HUES64 (cell line): ENCODE results near the gene IPO9.

ENCODE experiments used
- H3K27ac ChIP-seq: 2 replicates; pipeline ENCODE4 v1.7.0; 2013; ENCODE audit warnings: low read depth, low read length, inconsistent platforms
- H3K27me3 ChIP-seq: 2 replicates; pipeline ENCODE4 v1.6.1; 2013; ENCODE audit warnings: mild to moderate bottlenecking, low read length; ENCODE audit not compliant: insufficient read depth
- H3K36me3 ChIP-seq: 2 replicates; pipeline ENCODE4 v1.6.1; 2013; ENCODE audit warnings: mild to moderate bottlenecking, low read length; ENCODE audit not compliant: insufficient read depth
- H3K4me1 ChIP-seq: 2 replicates; pipeline ENCODE4 v1.6.1; 2013; ENCODE audit warnings: mild to moderate bottlenecking, low read length, moderate library complexity; ENCODE audit not compliant: insufficient read depth
- H3K4me3 ChIP-seq: 2 replicates; pipeline ENCODE4 v1.5.1; 2013; ENCODE audit warnings: mild to moderate bottlenecking, low read length, moderate library complexity
- H3K9ac ChIP-seq: 2 replicates; pipeline ENCODE4 v1.6.1; 2013; ENCODE audit warnings: mild to moderate bottlenecking, low read depth, low read length
- H3K9me3 ChIP-seq: 2 replicates; pipeline ENCODE4 v1.6.1; 2013; ENCODE audit warnings: low read depth, low read length; ENCODE audit not compliant: insufficient read depth
- WGBS: fragments of 150-250, 120-280 bp; methylation state at CpG from one replicate; pipeline ENCODE4 v1.1.7; 2013; ENCODE audit warnings: missing lambda C conversion rate; 5-methylcytosine and 5-hydroxymethylcytosine counted together

The IPO9 gene

GRCh38 chr1:201790261-201790660, 38.7 kb upstream of the IPO9 start:
- Histone ChIP-seq H3K27ac (no peak overlapping the region), H3K9ac (no peak overlapping the region)
- 88% methylated on average over 2 of the region's 2 CpGs for WGBS

GRCh38 chr1:201791051-201791778, 37.7 kb upstream of the IPO9 start:
- Histone ChIP-seq H3K27ac (no peak overlapping the region), H3K27me3 (no peaks in the 10 kb centered on the region), H3K36me3 (peaks cover 88% of the 10 kb centered on the region), H3K9me3 (no peaks in the 10 kb centered on the region; the same call in 1 of the 2 replicates), H3K9ac (no peak overlapping the region), H3K4me3 (no peak overlapping the region), H3K4me1 (no peaks in the 10 kb centered on the region)
- WGBS, result 92% methylated on average over 8 of the region's 8 CpGs

More at GRCh38 chr1:201790261-201790660, 38.7 kb upstream of the IPO9 start:
- Histone ChIP-seq H3K9me3 (no peaks in the 10 kb centered on the region; the same call in 1 of the 2 replicates), H3K27me3 (no peaks in the 10 kb centered on the region), H3K4me3 (no peak overlapping the region), H3K36me3 (peaks cover 85% of the 10 kb centered on the region), H3K4me1 (no peaks in the 10 kb centered on the region)

DNA sequence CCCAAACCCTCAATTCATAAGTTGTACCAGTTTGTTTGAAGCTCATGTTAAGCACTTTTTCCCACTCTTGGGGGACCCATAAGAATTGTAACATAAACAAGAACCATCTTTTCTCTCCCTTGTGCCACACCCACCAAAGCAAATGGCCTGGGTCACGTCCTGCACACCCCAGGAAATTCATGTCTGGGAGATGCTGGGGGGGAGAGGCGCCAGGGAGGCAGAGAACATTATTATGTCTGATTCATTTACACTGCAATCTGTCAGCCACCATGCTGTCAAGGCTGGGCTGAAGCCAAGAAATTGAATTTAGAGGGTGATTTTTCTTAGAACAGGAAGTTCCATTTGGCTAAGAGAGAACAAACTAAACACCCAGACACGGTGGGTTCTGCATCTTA, 37.2 kb upstream of the IPO9 start:
- WGBS, result 100% methylated on average over 3 of the region's 3 CpGs
- Histone ChIP-seq H3K27ac (no peak overlapping the region), H3K9ac (no peak overlapping the region)

GRCh38 chr1:201792534-201793305, 36.2 kb upstream of the IPO9 start:
- no peak overlapping the region for H3K27ac ChIP-seq
- no peak overlapping the region for H3K9ac ChIP-seq
- no peaks in the 10 kb centered on the region for H3K4me1 ChIP-seq
- H3K4me3 ChIP-seq, result no peak overlapping the region
- 70% methylated on average over 9 of the region's 9 CpGs for WGBS
- H3K27me3 ChIP-seq, result no peaks in the 10 kb centered on the region
- H3K9me3 ChIP-seq, result no peaks in the 10 kb centered on the region; the same call in 1 of the 2 replicates
- peaks cover 87% of the 10 kb centered on the region for H3K36me3 ChIP-seq

More for the DNA sequence above, 37.2 kb upstream of the IPO9 start:
- H3K4me1 ChIP-seq, result no peaks in the 10 kb centered on the region
- H3K9me3 ChIP-seq, result no peaks in the 10 kb centered on the region; the same call in 1 of the 2 replicates
- H3K4me3 ChIP-seq, result no peak overlapping the region
- no peaks in the 10 kb centered on the region for H3K27me3 ChIP-seq
- H3K36me3 ChIP-seq, result peaks cover 87% of the 10 kb centered on the region

- Histone ChIP-seq H3K9ac (no peak overlapping the region), H3K9me3 (no peaks in the 10 kb centered on the region; the same call in 1 of the 2 replicates), H3K36me3 (peaks cover 86% of the 10 kb centered on the region), H3K4me1 (no peaks in the 10 kb centered on the region), H3K27me3 (no peaks in the 10 kb centered on the region), H3K27ac (no peak overlapping the region), H3K4me3 (no peak overlapping the region)
- WGBS, result 82% methylated on average over 11 of the region's 11 CpGs
Observed at GRCh38 chr1:201793306-201793925, 35.5 kb upstream of the IPO9 start.

DNA sequence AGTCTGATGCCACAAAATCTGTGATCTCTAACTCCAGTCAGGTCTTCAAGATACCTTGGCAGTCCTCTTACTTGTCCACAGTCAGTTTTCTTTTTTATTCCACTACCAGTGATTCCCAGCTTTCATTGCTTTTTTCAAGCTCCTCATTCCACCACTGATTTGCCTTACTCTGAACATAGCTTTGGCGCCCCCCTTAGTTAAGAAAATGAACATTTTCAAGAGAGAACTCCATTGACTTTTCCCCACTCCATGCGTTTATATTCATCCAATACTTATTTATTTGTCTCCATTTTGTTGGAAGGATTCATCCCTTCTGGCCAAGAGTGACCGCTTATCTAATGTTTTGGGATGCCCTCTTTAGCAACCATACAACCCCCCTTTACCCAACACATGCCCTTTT, 33.9 kb upstream of the IPO9 start:
- Histone ChIP-seq H3K9me3 (no peaks in the 10 kb centered on the region; the same call in 1 of the 2 replicates), H3K36me3 (peaks cover 79% of the 10 kb centered on the region), H3K27me3 (no peaks in the 10 kb centered on the region), H3K4me1 (no peaks in the 10 kb centered on the region), H3K4me3 (no peak overlapping the region), H3K27ac (no peak overlapping the region), H3K9ac (no peak overlapping the region)
- 59% methylated on average over 3 of the region's 3 CpGs for WGBS

DNA sequence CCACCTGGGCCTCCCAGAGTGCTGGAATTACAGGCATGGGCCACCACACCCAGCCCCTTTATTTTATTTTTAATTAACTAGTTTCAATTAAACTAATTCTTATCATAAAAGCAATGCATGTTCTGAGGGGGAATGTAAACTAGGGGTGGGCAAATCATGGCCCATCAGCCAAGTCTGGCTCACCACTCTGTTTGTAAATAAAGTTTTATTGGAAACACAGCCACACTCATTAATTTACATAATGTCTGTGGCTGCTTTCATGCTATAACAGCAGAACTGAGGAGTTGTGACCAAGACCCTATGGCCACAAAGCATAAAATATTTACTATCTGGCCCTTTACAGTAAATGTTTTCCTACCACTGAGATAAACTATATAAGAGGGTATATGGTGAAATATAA, 28.7 kb upstream of the IPO9 start:
- Histone ChIP-seq H3K9ac (no peak overlapping the region), H3K36me3 (peaks cover 78% of the 10 kb centered on the region), H3K27ac (no peak overlapping the region), H3K9me3 (no peaks in the 10 kb centered on the region; the same call in 1 of the 2 replicates), H3K4me3 (no peak overlapping the region), H3K4me1 (no peaks in the 10 kb centered on the region), H3K27me3 (no peaks in the 10 kb centered on the region)

DNA sequence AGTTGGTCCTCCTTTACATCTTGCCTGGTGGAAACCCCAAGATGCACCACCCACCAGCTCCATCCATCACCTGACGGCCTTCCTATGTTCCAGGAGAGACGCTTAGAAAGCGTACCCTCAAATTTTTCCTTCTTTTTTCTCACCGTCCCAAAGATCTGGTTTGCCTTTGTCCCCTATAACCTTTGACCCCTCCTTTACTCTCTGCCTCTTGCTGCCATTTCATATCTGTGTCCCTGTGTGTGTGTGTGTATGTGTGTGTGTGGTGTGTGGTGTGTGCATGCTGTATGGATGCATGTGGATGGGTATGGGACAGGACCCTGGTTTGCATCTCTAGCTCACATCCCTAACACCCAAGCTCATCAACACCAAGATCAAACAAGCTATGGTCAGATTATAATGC, 22.2 kb upstream of the IPO9 start:
- Histone ChIP-seq H3K27me3 (no peaks in the 10 kb centered on the region), H3K4me1 (no peaks in the 10 kb centered on the region), H3K9ac (no peak overlapping the region), H3K9me3 (no peaks in the 10 kb centered on the region), H3K27ac (no peak overlapping the region), H3K4me3 (no peak overlapping the region), H3K36me3 (peaks cover 84% of the 10 kb centered on the region)
- WGBS, result 94% methylated on average over 4 of the region's 4 CpGs

- Histone ChIP-seq H3K27me3 (no peaks in the 10 kb centered on the region), H3K36me3 (peaks cover 94% of the 10 kb centered on the region), H3K9me3 (no peaks in the 10 kb centered on the region), H3K4me1 (no peaks in the 10 kb centered on the region), H3K4me3 (no peak overlapping the region), H3K27ac (no peak overlapping the region), H3K9ac (no peak overlapping the region)
- 95% methylated on average over 11 of the region's 11 CpGs for WGBS
Observed at GRCh38 chr1:201807958-201808632, 20.9 kb upstream of the IPO9 start.

GRCh38 chr1:201808633-201808990, 20.3 kb upstream of the IPO9 start:
- Histone ChIP-seq H3K9ac (no peak overlapping the region), H3K36me3 (peaks cover 93% of the 10 kb centered on the region), H3K27me3 (no peaks in the 10 kb centered on the region), H3K27ac (no peak overlapping the region), H3K4me1 (no peaks in the 10 kb centered on the region), H3K4me3 (no peak overlapping the region), H3K9me3 (no peaks in the 10 kb centered on the region)
- 96% methylated on average over 6 of the region's 6 CpGs for WGBS

- Histone ChIP-seq H3K4me1 (no peaks in the 10 kb centered on the region), H3K27me3 (no peaks in the 10 kb centered on the region), H3K4me3 (no peak overlapping the region), H3K9ac (no peak overlapping the region), H3K9me3 (no peaks in the 10 kb centered on the region), H3K27ac (no peak overlapping the region), H3K36me3 (peaks cover 89% of the 10 kb centered on the region)
- whole genome bisulfite sequencing, result 93% methylated on average over 5 of the region's 5 CpGs
Observed at GRCh38 chr1:201809876-201810275, 19.1 kb upstream of the IPO9 start.
